DND-41 (cell line): ENCODE data around the gene IFFO2.

Experiments
- ATAC-seq: fragments of 200-7000 bp; cut with Tn5 transposase; 3 replicates; pipeline ENCODE4 v1.9.1; 2021; ENCODE audit warnings: low read depth; ENCODE audit not compliant: insufficient read depth
- DNase-seq: peaks from one replicate; pipeline ENCODE4 v3.0.0-alpha.2; 2020
- H2AFZ ChIP-seq: 2 replicates; pipeline ENCODE4 v1.6.0; 2012; ENCODE audit warnings: low read depth, low read length
- H3K27ac ChIP-seq: 2 replicates; pipeline ENCODE4 v1.5.1; 2012; ENCODE audit warnings: low read length, inconsistent platforms
- H3K27me3 ChIP-seq: fragments of 200-600 bp; sonication (generic); 2 replicates; pipeline ENCODE4 v1.6.0; 2012; ENCODE audit warnings: low read length, mild to moderate bottlenecking, inconsistent platforms; ENCODE audit not compliant: insufficient read depth, poor library complexity
- H3K36me3 ChIP-seq: 2 replicates; pipeline ENCODE4 v1.5.1; 2012; ENCODE audit warnings: low read length, inconsistent platforms; ENCODE audit not compliant: insufficient read depth
- H3K4me1 ChIP-seq: 2 replicates; pipeline ENCODE4 v1.5.1; 2012; ENCODE audit warnings: mild to moderate bottlenecking, low read length; ENCODE audit not compliant: insufficient read depth
- H3K4me2 ChIP-seq: 2 replicates; pipeline ENCODE4 v1.6.0; 2012; ENCODE audit warnings: mild to moderate bottlenecking, moderate library complexity, low read length, inconsistent platforms; ENCODE audit not compliant: insufficient read depth
- H3K4me3 ChIP-seq, 2 experiments: fragments of 200-600 bp in 1 of 2; shearing (Covaris generic) in 1 of 2; 2 replicates each; pipeline ENCODE4 v1.5.1; 2012 to 2016; ENCODE audit warnings: inconsistent platforms in 2 of 2, low read length in 2 of 2, mild to moderate bottlenecking in 2 of 2, low read depth in 1 of 2, moderate library complexity in 1 of 2
- H3K79me2 ChIP-seq: 2 replicates; pipeline ENCODE4 v1.6.0; 2012; ENCODE audit warnings: low read length, inconsistent platforms; ENCODE audit not compliant: insufficient read depth
- H3K9ac ChIP-seq: 2 replicates; pipeline ENCODE4 v1.6.0; 2012; ENCODE audit warnings: low read depth, mild to moderate bottlenecking, inconsistent platforms, low read length, moderate library complexity
- H3K9me3 ChIP-seq: 2 replicates; pipeline ENCODE4 v1.5.1; 2012; ENCODE audit warnings: low read length, moderate library complexity, mild to moderate bottlenecking, inconsistent platforms; ENCODE audit not compliant: insufficient read depth, severe bottlenecking
- H4K20me1 ChIP-seq: 2 replicates; pipeline ENCODE4 v1.6.0; 2012; ENCODE audit warnings: low read length; ENCODE audit not compliant: insufficient read depth
- EZH2 ChIP-seq: IDR thresholded peaks from 3 replicates; pipeline ENCODE4 v1.6.1; 2012; ENCODE audit warnings: borderline replicate concordance, low read depth, mild to moderate bottlenecking, moderate library complexity, low read length, inconsistent platforms; ENCODE audit not compliant: severe bottlenecking
- TF ChIP-seq, protein P1 (sequence below): IDR thresholded peaks from 2 replicates; pipeline ENCODE4 v1.5.1; 2012; ENCODE audit warnings: borderline replicate concordance, low read length, moderate library complexity, mild to moderate bottlenecking; ENCODE audit not compliant: poor library complexity, severe bottlenecking; ENCODE audit errors: extremely low read depth

IFFO2 gene

DNA sequence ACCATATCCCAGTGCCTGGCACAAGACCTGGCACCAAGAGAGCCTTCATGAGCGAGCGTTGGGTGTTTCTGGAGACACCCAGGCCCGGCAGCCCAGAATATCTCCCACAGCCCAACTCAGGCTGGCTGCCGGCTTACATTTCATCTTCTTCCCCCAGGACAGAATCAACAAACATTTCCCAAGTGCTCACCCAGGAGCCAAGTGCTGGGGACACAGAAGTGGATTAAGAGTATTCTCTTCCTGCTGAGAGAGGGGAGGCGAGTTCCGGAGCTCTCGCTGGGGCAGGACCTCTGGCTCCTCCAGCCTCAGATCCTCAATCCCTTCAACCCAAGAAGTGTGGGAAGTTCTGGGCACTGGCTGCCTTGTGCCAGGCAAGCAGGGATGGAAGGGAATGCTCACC is 23.6 kb downstream of the IFFO2 start:
- peaks cover 13% of the 10 kb centered on the region; the same call in 1 of the 2 replicates for H4K20me1 ChIP-seq
- DNase-seq (no peak), ATAC-seq (no peak)
- no peaks in the 10 kb centered on the region for H3K79me2 ChIP-seq
- H3K4me2 ChIP-seq: no peak overlapping the region
- no peaks in the 10 kb centered on the region for H3K27me3 ChIP-seq
- H3K4me1 ChIP-seq: peaks cover 14% of the 10 kb centered on the region
- TF ChIP-seq, protein P1, sequence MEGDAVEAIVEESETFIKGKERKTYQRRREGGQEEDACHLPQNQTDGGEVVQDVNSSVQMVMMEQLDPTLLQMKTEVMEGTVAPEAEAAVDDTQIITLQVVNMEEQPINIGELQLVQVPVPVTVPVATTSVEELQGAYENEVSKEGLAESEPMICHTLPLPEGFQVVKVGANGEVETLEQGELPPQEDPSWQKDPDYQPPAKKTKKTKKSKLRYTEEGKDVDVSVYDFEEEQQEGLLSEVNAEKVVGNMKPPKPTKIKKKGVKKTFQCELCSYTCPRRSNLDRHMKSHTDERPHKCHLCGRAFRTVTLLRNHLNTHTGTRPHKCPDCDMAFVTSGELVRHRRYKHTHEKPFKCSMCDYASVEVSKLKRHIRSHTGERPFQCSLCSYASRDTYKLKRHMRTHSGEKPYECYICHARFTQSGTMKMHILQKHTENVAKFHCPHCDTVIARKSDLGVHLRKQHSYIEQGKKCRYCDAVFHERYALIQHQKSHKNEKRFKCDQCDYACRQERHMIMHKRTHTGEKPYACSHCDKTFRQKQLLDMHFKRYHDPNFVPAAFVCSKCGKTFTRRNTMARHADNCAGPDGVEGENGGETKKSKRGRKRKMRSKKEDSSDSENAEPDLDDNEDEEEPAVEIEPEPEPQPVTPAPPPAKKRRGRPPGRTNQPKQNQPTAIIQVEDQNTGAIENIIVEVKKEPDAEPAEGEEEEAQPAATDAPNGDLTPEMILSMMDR: no peak
- TF ChIP-seq EZH2: no peak
- H3K9me3 ChIP-seq: no peaks in the 10 kb centered on the region
- no peak overlapping the region for H3K9ac ChIP-seq
- no peak overlapping the region for H3K27ac ChIP-seq
- H3K4me3 ChIP-seq: no peak overlapping the region
- H2AFZ ChIP-seq: no peak overlapping the region
- no peaks in the 10 kb centered on the region for H3K36me3 ChIP-seq

DNA sequence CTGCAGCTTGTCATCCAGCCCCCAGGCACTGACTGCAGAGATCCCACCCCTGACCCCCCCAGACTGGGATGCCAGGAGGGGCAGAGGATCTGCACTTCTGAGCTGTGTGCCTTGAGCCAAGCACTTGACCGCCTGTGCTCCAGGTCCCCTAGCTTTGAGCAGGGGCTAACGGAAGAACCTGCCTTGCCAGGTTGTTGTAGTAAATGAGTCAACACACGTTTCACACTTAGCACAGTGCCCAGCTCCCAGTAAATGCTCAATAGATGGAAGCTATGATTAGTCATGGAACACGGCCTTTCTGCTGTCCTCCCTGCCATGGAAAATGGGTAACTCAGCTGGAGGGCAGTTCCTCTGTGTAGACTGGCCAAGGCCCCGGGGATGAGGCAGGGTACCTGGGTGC is 24.1 kb downstream of the IFFO2 start:
- Histone ChIP-seq H3K4me1 (peaks cover 19% of the 10 kb centered on the region), H3K79me2 (no peaks in the 10 kb centered on the region), H3K36me3 (no peaks in the 10 kb centered on the region), H3K27ac (no peak overlapping the region), H3K9me3 (no peaks in the 10 kb centered on the region), H3K4me2 (no peak overlapping the region), H4K20me1 (peaks cover 13% of the 10 kb centered on the region; the same call in 1 of the 2 replicates), H2AFZ (no peak overlapping the region), H3K9ac (no peak overlapping the region), H3K4me3 (no peak overlapping the region), H3K27me3 (no peaks in the 10 kb centered on the region)
- no peak for TF ChIP-seq EZH2
- TF ChIP-seq, protein P1: no peak
- no peak for ATAC-seq
- no peak for DNase-seq

GRCh38 chr1:18931730-18932129 is 24.7 kb downstream of the IFFO2 start:
- no peaks in the 10 kb centered on the region for H3K36me3 ChIP-seq
- no peak overlapping the region for H3K27ac ChIP-seq
- no peak overlapping the region for H3K9ac ChIP-seq

More at GRCh38 chr1:18931730-18932129, 24.7 kb downstream of the IFFO2 start:
- H3K27me3 ChIP-seq: no peaks in the 10 kb centered on the region
- no peak for ATAC-seq
- H3K9me3 ChIP-seq: no peaks in the 10 kb centered on the region
- no peak for TF ChIP-seq EZH2
- TF ChIP-seq, protein P1: no peak
- no peak overlapping the region for H2AFZ ChIP-seq
- DNase-seq: no peak
- no peak overlapping the region for H3K4me3 ChIP-seq
- no peaks in the 10 kb centered on the region for H3K79me2 ChIP-seq
- H3K4me1 ChIP-seq: peaks cover 26% of the 10 kb centered on the region
- H4K20me1 ChIP-seq: peaks cover 13% of the 10 kb centered on the region; the same call in 1 of the 2 replicates
- no peak overlapping the region for H3K4me2 ChIP-seq
